ENCODE results near the gene OSTM1.
"Not testable (repeated sequence)": the region's sequence is repeated elsewhere in the genome, so short reads cannot be mapped to it uniquely, and the experiment has no call there.

OSTM1 gene

GRCh38 chr6:108024427-108025073 is 50.0 kb downstream of the OSTM1 start:
- DNase-seq (ENCODE audit: low read depth, low spot score) = no peak

DNA sequence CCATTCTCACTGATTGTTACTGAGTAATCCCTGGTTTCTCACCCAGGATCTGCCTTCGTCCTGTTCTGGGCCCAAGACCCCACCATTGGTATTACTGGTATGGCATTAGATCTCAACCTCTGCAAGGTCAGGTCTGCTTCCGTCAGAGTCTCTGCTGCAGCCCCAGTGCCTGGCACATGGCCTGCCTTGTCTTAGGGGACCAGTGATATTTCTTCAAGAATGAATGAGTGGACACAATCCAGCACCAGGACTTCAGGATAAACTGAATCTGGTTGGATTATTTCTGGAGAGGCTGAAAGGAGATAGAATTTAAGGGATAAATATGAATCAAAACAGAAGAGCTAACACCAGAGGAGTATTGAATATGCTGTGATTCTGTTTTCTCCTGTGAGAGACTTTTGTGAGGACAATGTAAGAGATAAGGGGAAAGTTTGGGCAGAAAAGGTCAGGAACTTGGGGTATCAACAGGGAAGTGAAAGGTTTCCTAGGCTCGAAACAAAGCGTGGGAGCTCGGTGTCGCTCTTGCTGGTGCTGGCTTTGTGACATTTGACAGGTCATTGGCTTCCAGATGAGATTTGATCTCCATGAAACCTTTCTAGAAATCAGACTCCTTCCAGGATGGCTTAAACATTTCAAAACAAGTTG is 53.9 kb downstream of the OSTM1 start:
- no peak for DNase-seq (ENCODE audit: low read depth, low spot score)

GRCh38 chr6:108016283-108016682 is 58.3 kb downstream of the OSTM1 start:
- not testable (repeated sequence) for DNase-seq (ENCODE audit: low read depth, low spot score)

GRCh38 chr6:108013787-108014439 is 60.6 kb downstream of the OSTM1 start:
- DNase-seq (ENCODE audit: low read depth, low spot score) = no peak

GRCh38 chr6:108009894-108010293 is 64.6 kb downstream of the OSTM1 start:
- no peak for DNase-seq (ENCODE audit: low read depth, low spot score)

- DNase-seq (ENCODE audit: low read depth, low spot score) = not testable (repeated sequence)
Observed at GRCh38 chr6:108009258-108009657, 65.3 kb downstream of the OSTM1 start.

- DNase-seq (ENCODE audit: low read depth, low spot score) = no peak
Observed at GRCh38 chr6:108008363-108008762, 66.2 kb downstream of the OSTM1 start.

DNA sequence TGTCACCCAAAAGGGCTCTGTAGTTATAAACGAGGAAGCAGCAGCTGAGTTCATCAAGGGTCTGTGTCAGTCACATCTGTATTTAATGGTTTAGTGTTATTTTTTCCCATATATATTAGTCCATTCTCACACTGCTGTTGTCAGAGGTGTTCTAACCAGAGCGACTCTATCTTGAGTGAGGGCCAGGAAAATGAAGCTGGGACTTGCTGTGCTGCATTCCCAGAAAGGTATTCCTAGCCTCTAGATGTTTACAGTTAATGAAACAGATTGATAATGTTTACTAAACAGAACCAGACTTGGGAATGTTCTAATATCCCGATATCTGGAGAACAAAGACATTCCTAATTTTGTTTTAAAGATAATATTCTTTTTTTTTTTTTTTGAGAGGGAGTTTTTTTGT is 68.6 kb downstream of the OSTM1 start:
- no peak for DNase-seq (ENCODE audit: low read depth, low spot score)

- DNase-seq (ENCODE audit: low read depth, low spot score) = no peak
Observed at GRCh38 chr6:108004861-108005260, 69.7 kb downstream of the OSTM1 start.

- DNase-seq (ENCODE audit: low read depth, low spot score) = peak; percentile 35
Observed at GRCh38 chr6:108002365-108003221, 71.9 kb downstream of the OSTM1 start.

GRCh38 chr6:108001696-108002231 is 72.8 kb downstream of the OSTM1 start:
- DNase-seq (ENCODE audit: low read depth, low spot score) = no peak

DNA sequence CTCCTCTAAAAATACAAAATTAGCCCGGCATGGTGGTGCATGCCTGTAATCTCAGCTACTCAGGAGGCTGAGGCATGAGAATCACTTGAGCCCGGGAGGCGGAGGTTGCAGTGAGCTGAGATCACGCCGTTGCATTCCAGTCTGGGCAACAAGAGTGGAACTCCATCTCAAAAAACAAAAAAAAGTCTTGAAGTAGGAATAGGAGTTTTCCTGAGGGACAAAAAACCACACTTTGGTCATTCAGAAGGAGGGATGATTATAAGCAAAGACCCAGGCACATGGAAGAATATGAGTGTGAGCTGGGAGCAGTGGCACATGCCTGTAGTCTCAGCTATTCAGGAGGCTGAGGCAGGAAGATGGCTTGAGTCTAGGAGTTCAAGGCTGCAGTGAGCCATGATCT is 74.3 kb downstream of the OSTM1 start:
- not testable (repeated sequence) for DNase-seq (ENCODE audit: low read depth, low spot score)

DNA sequence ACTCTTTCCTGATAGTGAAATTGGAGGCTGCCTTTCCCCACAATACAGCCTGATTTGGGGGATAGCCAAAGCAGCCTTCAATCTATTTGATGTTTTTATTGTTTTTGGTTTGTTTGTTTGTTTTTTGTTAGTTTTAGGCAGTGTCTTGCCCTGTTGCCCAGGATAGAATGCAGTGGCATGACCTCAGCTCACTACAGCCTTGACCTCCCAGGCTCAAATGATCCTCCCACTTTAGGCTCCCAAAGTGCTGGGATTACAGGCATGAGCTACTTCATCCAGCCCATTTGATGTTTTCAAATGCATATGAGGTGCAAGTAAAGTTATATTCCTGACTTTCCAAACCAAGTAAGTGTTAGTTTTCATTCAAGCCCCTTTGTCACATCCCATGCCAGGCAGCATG is 75.2 kb downstream of the OSTM1 start:
- DNase-seq (ENCODE audit: low read depth, low spot score) = no peak

DNA sequence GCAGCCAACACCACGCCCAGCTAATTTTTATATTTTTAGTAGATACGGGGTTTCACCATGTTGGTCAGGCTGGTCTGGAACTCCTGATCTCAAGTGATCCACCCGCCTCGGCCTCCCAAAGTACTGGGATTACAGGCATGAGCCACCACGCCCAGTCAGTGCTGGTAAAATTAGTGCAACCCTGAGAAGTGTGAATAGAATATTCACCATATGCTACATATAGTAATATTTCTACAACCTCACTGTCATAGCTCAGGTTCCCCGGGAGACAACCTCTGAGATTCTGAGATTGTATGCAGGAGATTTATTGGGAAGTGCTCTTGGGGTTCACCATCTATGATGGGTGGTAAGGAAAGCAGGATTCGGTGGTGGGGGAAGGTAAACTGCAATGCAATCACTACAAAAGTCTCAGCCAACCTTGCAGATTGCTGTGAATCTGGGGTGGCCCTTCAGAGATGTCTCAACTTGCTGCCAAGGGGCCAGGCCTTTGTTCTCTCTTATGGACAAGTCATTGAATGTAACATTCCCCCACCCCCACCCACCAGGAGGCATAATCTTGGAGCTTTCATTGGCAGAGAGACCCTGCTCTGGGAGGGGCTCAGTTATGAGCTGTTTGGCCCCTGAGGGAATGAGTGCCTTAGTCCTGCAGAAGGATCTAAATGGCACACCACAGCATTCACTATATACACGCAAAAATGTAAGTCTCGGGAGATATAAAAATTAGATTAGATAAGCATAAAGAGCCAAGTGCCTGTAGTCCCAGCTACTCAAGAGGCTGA is 82.6 kb downstream of the OSTM1 start:
- DNase-seq (ENCODE audit: low read depth, low spot score) = no peak
